Endothelial cell (in vitro differentiated cells): Measurements from ENCODE around the gene MYH13. TPM values are rescaled to one million over a fixed set of nuclear protein-coding genes. Genes with fewer than 3 reads are reported as not detected.

Source experiments
- DNase-seq: peaks from one replicate; pipeline ENCODE4 v3.0.0; 2021; ENCODE audit warnings: low spot score
- H3K27ac Mint-ChIP-seq: one replicate; pipeline ENCODE4 v1.8.0; 2021; ENCODE audit warnings: mixed read lengths, inconsistent platforms; ENCODE audit not compliant: unreplicated experiment
- H3K27me3 Mint-ChIP-seq: one replicate; pipeline ENCODE4 v1.8.0; 2021; ENCODE audit warnings: mild to moderate bottlenecking, moderate library complexity, mixed read lengths, inconsistent platforms; ENCODE audit not compliant: unreplicated experiment
- H3K36me3 Mint-ChIP-seq: one replicate; pipeline ENCODE4 v1.8.0; 2021; ENCODE audit warnings: mild to moderate bottlenecking, low read depth, mixed read lengths, inconsistent platforms; ENCODE audit not compliant: unreplicated experiment
- H3K4me1 Mint-ChIP-seq: one replicate; pipeline ENCODE4 v1.8.0; 2021; ENCODE audit warnings: mild to moderate bottlenecking, mixed read lengths, inconsistent platforms; ENCODE audit not compliant: unreplicated experiment
- H3K4me3 Mint-ChIP-seq: one replicate; pipeline ENCODE4 v1.8.0; 2021; ENCODE audit warnings: mild to moderate bottlenecking, mixed read lengths, inconsistent platforms; ENCODE audit not compliant: unreplicated experiment
- H3K9me3 Mint-ChIP-seq: one replicate; pipeline ENCODE4 v1.8.0; 2021; ENCODE audit warnings: mixed read lengths, inconsistent platforms; ENCODE audit not compliant: unreplicated experiment
- CTCF ChIP-seq: fragments of 200-600 bp; sonication (generic); IDR thresholded peaks from one replicate; pipeline ENCODE4 v1.5.0; 2021; ENCODE audit warnings: antibody characterized with exemption; ENCODE audit not compliant: unreplicated experiment
- total RNA-seq: library from RNA; stranded (reverse); fragmentation: NEBNext Ultra II Directional; extraction: Animal tissue kit (Norgen Biotek cat#: 25700); gene quantifications from one replicate; pipeline ENCODE4 v1.2.1, GENCODE V29; 2021; ENCODE audit not compliant: unreplicated experiment

MYH13 gene
- total RNA-seq, 1 donor from 2014 or later, result 0.05 TPM

- TF ChIP-seq CTCF, result no peak
- H3K9me3 Mint-ChIP-seq, result no peaks in the 10 kb centered on the region
Observed at GRCh38 chr17:10352893-10353292, 19.9 kb downstream of the MYH13 start.

GRCh38 chr17:10349403-10349802, 23.4 kb downstream of the MYH13 start:
- Mint-ChIP-seq H3K27ac (no peak overlapping the region), H3K4me3 (no peak overlapping the region), H3K36me3 (no peaks in the 10 kb centered on the region), H3K9me3 (no peaks in the 10 kb centered on the region), H3K4me1 (no peaks in the 10 kb centered on the region), H3K27me3 (no peaks in the 10 kb centered on the region)
- peak; percentile 49 for TF ChIP-seq CTCF
- no peak for DNase-seq

More at GRCh38 chr17:10352893-10353292, 19.9 kb downstream of the MYH13 start:
- H3K27ac Mint-ChIP-seq, result no peak overlapping the region
- H3K36me3 Mint-ChIP-seq, result no peaks in the 10 kb centered on the region
- no peaks in the 10 kb centered on the region for H3K27me3 Mint-ChIP-seq
- no peak for DNase-seq
- no peak overlapping the region for H3K4me3 Mint-ChIP-seq
- no peaks in the 10 kb centered on the region for H3K4me1 Mint-ChIP-seq

- no peaks in the 10 kb centered on the region for H3K27me3 Mint-ChIP-seq
Observed at GRCh38 chr17:10344816-10345215, 28.0 kb downstream of the MYH13 start.

GRCh38 chr17:10339051-10339450, 33.8 kb downstream of the MYH13 start:
- Mint-ChIP-seq H3K27ac (no peak overlapping the region), H3K4me3 (no peak overlapping the region), H3K9me3 (no peaks in the 10 kb centered on the region), H3K36me3 (no peaks in the 10 kb centered on the region), H3K4me1 (no peaks in the 10 kb centered on the region), H3K27me3 (no peaks in the 10 kb centered on the region)
- TF ChIP-seq CTCF, result no peak
- no peak for DNase-seq

More at GRCh38 chr17:10344816-10345215, 28.0 kb downstream of the MYH13 start:
- no peak for DNase-seq
- no peak overlapping the region for H3K27ac Mint-ChIP-seq
- no peaks in the 10 kb centered on the region for H3K36me3 Mint-ChIP-seq
- no peaks in the 10 kb centered on the region for H3K4me1 Mint-ChIP-seq
- H3K9me3 Mint-ChIP-seq, result no peaks in the 10 kb centered on the region
- no peak for TF ChIP-seq CTCF
- H3K4me3 Mint-ChIP-seq, result no peak overlapping the region

- H3K9me3 Mint-ChIP-seq, result no peaks in the 10 kb centered on the region
- TF ChIP-seq CTCF, result no peak
- H3K36me3 Mint-ChIP-seq, result no peaks in the 10 kb centered on the region
- no peak overlapping the region for H3K4me3 Mint-ChIP-seq
- H3K27me3 Mint-ChIP-seq, result peaks cover 1% of the 10 kb centered on the region
- H3K27ac Mint-ChIP-seq, result no peak overlapping the region
- no peaks in the 10 kb centered on the region for H3K4me1 Mint-ChIP-seq
- no peak for DNase-seq
Observed at GRCh38 chr17:10337976-10338375, 34.8 kb downstream of the MYH13 start.
